HL-60 (cell line): ENCODE data around the gene ARHGAP35.
A peak's percentile ranks its signal among the peaks of the same experiment; 100 is the strongest.

ENCODE experiments used
- DNase-seq, 2 experiments: peaks; one replicate each; pipeline ENCODE4 v3.0.0-alpha.2; 2010 to 2020; ENCODE audit warnings: low read depth in 1 of 2, low spot score in 1 of 2
- H3K27ac ChIP-seq: fragments of 250-450 bp; sonication (Bioruptor Pico); replicated peaks from 2 replicates; pipeline ENCODE4 v1.5.1; 2020; ENCODE audit warnings: mild to moderate bottlenecking, moderate library complexity
- H3K27me3 ChIP-seq: fragments of 250-450 bp; sonication (Bioruptor Pico); 2 replicates; pipeline ENCODE4 v1.5.1; 2021; ENCODE audit warnings: mild to moderate bottlenecking, moderate library complexity; ENCODE audit not compliant: insufficient read depth, poor library complexity, severe bottlenecking
- H3K4me3 ChIP-seq: replicated peaks from 2 replicates; pipeline ENCODE4 v1.5.1; 2011; ENCODE audit warnings: mild to moderate bottlenecking, control low read depth, low read length; ENCODE audit not compliant: insufficient read depth
- GABPA ChIP-seq: IDR thresholded peaks from 2 replicates; pipeline ENCODE4 v1.6.1; 2012; ENCODE audit warnings: low read depth
- POLR2AphosphoS5 ChIP-seq: IDR thresholded peaks from 2 replicates; pipeline ENCODE4 v1.6.1; 2012; ENCODE audit warnings: low read depth
- SPI1 ChIP-seq: IDR thresholded peaks from 2 replicates; pipeline ENCODE4 v1.6.1; 2012; ENCODE audit warnings: low read depth, mild to moderate bottlenecking, borderline replicate concordance
- TF ChIP-seq, protein P1 (sequence below): IDR thresholded peaks from 2 replicates; pipeline ENCODE4 v1.6.1; 2012; ENCODE audit warnings: low read depth; ENCODE audit not compliant: insufficient replicate concordance
- TF ChIP-seq, protein P2 (sequence below): IDR thresholded peaks from one replicate; pipeline ENCODE4 v1.5.1; 2011; ENCODE audit warnings: low read length, control low read depth, inconsistent platforms; ENCODE audit not compliant: insufficient read depth

The ARHGAP35 gene

DNA sequence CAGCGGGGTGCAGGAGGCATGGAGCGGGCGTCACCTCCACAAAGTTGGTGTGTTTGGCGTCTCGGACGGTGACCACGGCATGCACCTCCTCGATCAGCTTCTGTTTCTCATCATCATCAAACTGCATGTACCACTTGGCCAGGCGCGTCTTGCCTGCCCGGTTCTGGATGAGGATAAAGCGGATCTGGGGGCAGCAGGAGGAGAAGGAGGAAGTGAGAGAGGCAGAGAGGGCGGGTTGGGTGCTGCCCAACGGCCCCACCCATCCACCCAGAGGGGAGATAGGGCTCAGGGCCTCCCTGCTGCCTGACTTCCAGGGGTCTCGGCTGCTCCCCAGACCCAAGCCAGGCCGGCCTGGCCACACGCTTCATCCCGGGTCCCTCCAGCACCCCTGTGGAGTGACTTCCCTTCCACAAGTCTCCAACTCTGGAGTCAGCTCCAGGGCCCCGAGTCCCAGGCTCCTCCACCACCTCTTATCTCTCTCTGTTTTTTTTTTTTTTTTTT is 14.8 kb upstream of the ARHGAP35 start:
- Histone ChIP-seq H3K27ac (no peak overlapping the region), H3K27me3 (no peaks in the 10 kb centered on the region), H3K4me3 (no peak overlapping the region)
- TF ChIP-seq, protein P1, sequence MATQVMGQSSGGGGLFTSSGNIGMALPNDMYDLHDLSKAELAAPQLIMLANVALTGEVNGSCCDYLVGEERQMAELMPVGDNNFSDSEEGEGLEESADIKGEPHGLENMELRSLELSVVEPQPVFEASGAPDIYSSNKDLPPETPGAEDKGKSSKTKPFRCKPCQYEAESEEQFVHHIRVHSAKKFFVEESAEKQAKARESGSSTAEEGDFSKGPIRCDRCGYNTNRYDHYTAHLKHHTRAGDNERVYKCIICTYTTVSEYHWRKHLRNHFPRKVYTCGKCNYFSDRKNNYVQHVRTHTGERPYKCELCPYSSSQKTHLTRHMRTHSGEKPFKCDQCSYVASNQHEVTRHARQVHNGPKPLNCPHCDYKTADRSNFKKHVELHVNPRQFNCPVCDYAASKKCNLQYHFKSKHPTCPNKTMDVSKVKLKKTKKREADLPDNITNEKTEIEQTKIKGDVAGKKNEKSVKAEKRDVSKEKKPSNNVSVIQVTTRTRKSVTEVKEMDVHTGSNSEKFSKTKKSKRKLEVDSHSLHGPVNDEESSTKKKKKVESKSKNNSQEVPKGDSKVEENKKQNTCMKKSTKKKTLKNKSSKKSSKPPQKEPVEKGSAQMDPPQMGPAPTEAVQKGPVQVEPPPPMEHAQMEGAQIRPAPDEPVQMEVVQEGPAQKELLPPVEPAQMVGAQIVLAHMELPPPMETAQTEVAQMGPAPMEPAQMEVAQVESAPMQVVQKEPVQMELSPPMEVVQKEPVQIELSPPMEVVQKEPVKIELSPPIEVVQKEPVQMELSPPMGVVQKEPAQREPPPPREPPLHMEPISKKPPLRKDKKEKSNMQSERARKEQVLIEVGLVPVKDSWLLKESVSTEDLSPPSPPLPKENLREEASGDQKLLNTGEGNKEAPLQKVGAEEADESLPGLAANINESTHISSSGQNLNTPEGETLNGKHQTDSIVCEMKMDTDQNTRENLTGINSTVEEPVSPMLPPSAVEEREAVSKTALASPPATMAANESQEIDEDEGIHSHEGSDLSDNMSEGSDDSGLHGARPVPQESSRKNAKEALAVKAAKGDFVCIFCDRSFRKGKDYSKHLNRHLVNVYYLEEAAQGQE = no peak
- DNase-seq = no peak

DNA sequence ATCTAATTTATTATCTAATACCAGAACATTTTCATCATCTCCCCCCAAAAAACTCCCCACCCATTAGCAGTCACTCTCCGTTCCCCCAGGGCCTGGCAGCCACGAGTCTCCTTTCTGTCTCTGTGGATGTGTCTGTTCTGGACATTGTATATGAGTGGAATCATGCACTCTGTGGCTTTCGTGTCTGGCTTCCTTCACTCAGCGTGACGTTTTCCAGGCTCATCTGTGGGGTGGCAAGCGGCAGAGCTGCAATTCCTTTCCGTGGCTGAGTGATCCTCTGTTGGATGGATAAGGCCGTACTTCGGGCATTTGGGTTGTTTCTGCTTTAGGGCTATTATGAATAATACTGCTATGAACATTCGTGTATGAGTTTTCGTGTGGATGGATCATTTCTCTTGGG is 13.3 kb upstream of the ARHGAP35 start:
- no peak for TF ChIP-seq POLR2AphosphoS5
- no peak for TF ChIP-seq GABPA
- TF ChIP-seq, protein P2, sequence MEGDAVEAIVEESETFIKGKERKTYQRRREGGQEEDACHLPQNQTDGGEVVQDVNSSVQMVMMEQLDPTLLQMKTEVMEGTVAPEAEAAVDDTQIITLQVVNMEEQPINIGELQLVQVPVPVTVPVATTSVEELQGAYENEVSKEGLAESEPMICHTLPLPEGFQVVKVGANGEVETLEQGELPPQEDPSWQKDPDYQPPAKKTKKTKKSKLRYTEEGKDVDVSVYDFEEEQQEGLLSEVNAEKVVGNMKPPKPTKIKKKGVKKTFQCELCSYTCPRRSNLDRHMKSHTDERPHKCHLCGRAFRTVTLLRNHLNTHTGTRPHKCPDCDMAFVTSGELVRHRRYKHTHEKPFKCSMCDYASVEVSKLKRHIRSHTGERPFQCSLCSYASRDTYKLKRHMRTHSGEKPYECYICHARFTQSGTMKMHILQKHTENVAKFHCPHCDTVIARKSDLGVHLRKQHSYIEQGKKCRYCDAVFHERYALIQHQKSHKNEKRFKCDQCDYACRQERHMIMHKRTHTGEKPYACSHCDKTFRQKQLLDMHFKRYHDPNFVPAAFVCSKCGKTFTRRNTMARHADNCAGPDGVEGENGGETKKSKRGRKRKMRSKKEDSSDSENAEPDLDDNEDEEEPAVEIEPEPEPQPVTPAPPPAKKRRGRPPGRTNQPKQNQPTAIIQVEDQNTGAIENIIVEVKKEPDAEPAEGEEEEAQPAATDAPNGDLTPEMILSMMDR = no peak
- no peak for TF ChIP-seq SPI1
- TF ChIP-seq, protein P1 = no peak
- Histone ChIP-seq H3K27me3 (no peaks in the 10 kb centered on the region), H3K4me3 (no peak overlapping the region), H3K27ac (no peak overlapping the region)
- DNase-seq = no peak

DNA sequence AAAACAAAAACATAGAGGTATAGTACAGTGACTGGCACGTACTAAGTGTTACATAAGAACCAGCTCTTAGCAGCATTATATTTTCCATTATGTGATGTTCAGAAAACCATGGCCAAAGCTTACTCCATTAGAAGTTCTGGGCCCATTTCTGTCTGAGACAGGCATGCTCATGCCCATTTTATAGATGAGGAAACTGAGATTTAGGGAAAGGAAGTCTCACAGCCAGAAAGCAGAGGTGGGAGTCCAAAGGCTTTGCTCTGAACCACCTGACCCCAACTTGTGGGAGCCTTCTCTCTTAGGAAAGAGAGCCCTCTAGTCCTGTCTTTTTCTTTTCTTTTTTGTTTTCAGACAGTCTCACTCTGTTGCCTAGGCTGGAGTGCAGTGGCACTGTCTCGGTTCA is 12.4 kb upstream of the ARHGAP35 start:
- Histone ChIP-seq H3K27ac (no peak overlapping the region), H3K4me3 (no peak overlapping the region), H3K27me3 (no peaks in the 10 kb centered on the region)
- DNase-seq = no peak
- TF ChIP-seq, protein P2 = no peak
- TF ChIP-seq SPI1 = no peak
- no peak for TF ChIP-seq GABPA
- TF ChIP-seq, protein P1 = no peak
- no peak for TF ChIP-seq POLR2AphosphoS5

DNA sequence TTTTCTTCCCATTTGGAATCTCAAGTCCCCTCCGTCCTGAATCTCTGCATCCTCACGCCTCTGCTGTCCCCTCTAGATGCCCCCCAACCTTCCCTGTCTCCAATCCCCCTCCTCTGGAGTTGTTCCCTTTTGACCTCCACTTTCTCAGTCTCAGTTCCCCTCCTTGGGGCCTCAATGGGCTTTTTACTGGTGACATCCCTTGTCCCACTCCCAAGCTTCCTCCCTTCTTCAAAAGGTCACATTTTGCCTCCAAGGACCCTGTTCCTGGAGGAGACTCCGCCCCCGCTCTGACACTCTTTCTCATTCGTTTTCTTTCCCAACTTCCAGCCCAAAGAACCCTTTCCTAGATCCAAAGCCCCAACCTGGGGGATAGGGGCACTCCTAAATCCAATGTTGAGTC is 11.2 kb upstream of the ARHGAP35 start:
- DNase-seq = no peak
- H3K27ac ChIP-seq = peak overlapping the region; percentile 75; the same call in 1 of the 2 replicates
- TF ChIP-seq, protein P1 = no peak
- TF ChIP-seq, protein P2 = no peak
- TF ChIP-seq SPI1 = no peak
- TF ChIP-seq POLR2AphosphoS5 = no peak
- no peak for TF ChIP-seq GABPA

More for the DNA sequence above, 11.2 kb upstream of the ARHGAP35 start:
- Histone ChIP-seq H3K27me3 (no peaks in the 10 kb centered on the region), H3K4me3 (peak overlapping the region; percentile 82)
